OCI-LY7 (cell line): ENCODE results near the gene FAM199X. TPM values are rescaled to one million over a fixed set of nuclear protein-coding genes. Genes with fewer than 3 reads are reported as not detected.

Experiments used
- BruUV-seq: library from RNA; stranded (reverse); fragments of 400-500 nt; replicated peaks from 2 replicates; lab custom pipeline; 2021; lab: Mats Ljungman, UMichigan
- CTCF ChIA-PET: fragments of 300-600 bp; sonication (Branson Sonifier 250); formaldehyde crosslinking; loops from one replicate; lab custom pipeline; 2022; ENCODE audit warnings: antibody characterized with exemption; ENCODE audit not compliant: unreplicated experiment; lab: Charles Lee
- POLR2A ChIA-PET: fragments of 300-600 bp; sonication (Branson Sonifier 250); formaldehyde crosslinking; loops from one replicate; lab custom pipeline; 2022; ENCODE audit warnings: antibody characterized with exemption; lab: Charles Lee
- DNase-seq: peaks from one replicate; pipeline ENCODE4 v3.0.0-alpha.2; 2015; ENCODE audit warnings: low spot score
- H2AFZ ChIP-seq: fragments of 200-600 bp; sonication (generic), shearing (Covaris generic); 2 replicates; pipeline ENCODE4 v1.6.1; 2014; ENCODE audit warnings: mild to moderate bottlenecking, antibody characterized with exemption, low read length, moderate library complexity
- H3K27ac ChIP-seq: fragments of 200-600 bp; sonication (generic); 2 replicates; pipeline ENCODE4 v1.5.1; 2014; ENCODE audit warnings: mixed run types, low read depth, mild to moderate bottlenecking, moderate library complexity, low read length, inconsistent platforms; ENCODE audit not compliant: poor library complexity, severe bottlenecking
- H3K36me3 ChIP-seq: fragments of 200-600 bp; sonication (generic); 2 replicates; pipeline ENCODE4 v1.6.1; 2014; ENCODE audit warnings: mild to moderate bottlenecking, antibody characterized with exemption, low read length, moderate library complexity, mixed read lengths; ENCODE audit not compliant: insufficient read depth
- H3K4me1 ChIP-seq: fragments of 200-600 bp; sonication (generic); 2 replicates; pipeline ENCODE4 v1.5.1; 2014; ENCODE audit warnings: mild to moderate bottlenecking, low read length; ENCODE audit not compliant: insufficient read depth, poor library complexity, severe bottlenecking
- H3K4me2 ChIP-seq: fragments of 200-600 bp; sonication (generic); 2 replicates; pipeline ENCODE4 v1.6.1; 2014; ENCODE audit warnings: mild to moderate bottlenecking, low read length
- H3K4me3 ChIP-seq: fragments of 200-600 bp; sonication (generic); 2 replicates; pipeline ENCODE4 v1.5.1; 2014; ENCODE audit warnings: mild to moderate bottlenecking, low read depth, low read length; ENCODE audit not compliant: poor library complexity, severe bottlenecking
- H3K79me2 ChIP-seq: fragments of 200-600 bp; sonication (generic); 2 replicates; pipeline ENCODE4 v1.6.1; 2016; ENCODE audit warnings: low read depth, mild to moderate bottlenecking, low read length, moderate library complexity, mixed read lengths; ENCODE audit not compliant: insufficient read depth
- H3K9me2 ChIP-seq: fragments of 200-600 bp; sonication (generic); 2 replicates; pipeline ENCODE4 v1.6.1; 2016; ENCODE audit warnings: mild to moderate bottlenecking, low read length, mixed read lengths; ENCODE audit not compliant: insufficient read depth
- H3K9me3 ChIP-seq: fragments of 200-600 bp; sonication (generic); 2 replicates; pipeline ENCODE4 v1.6.1; 2014; ENCODE audit warnings: mild to moderate bottlenecking, mixed run types, low read length, mixed read lengths
- H4K20me1 ChIP-seq: fragments of 200-600 bp; sonication (generic); 2 replicates; pipeline ENCODE4 v1.6.1; 2014; ENCODE audit warnings: mild to moderate bottlenecking, antibody characterized with exemption, low read length, moderate library complexity, mixed read lengths; ENCODE audit not compliant: insufficient read depth
- CTCF ChIP-seq: fragments of 200-600 bp; sonication (generic); conservative IDR thresholded peaks from 2 replicates; pipeline ENCODE4 v1.5.1; 2014; ENCODE audit warnings: mild to moderate bottlenecking, antibody characterized with exemption, low read length, moderate library complexity, mixed read lengths
- EZH2phosphoT487 ChIP-seq: fragments of 200-600 bp; sonication (generic); IDR thresholded peaks from 2 replicates; pipeline ENCODE4 v1.6.1; 2018; ENCODE audit warnings: low read depth, borderline replicate concordance, mild to moderate bottlenecking, mixed run types, antibody characterized with exemption, low read length, moderate library complexity, mixed read lengths
- intact Hi-C: fragments of 100-400 bp; cut with micrococcal nuclease; formaldehyde crosslinking; loops from one replicate; pipeline ENCODE4 v1.10.0; 2022; ENCODE audit not compliant: unreplicated experiment
- total RNA-seq, 2 experiments: library from RNA; depleted of rRNA in 1 of 2; stranded (reverse); fragments of >200 nt in 1 of 2; shearing (Covaris generic) in 1 of 2; gene quantifications; 2 replicates each; pipeline ENCODE4 v1.2.3, GENCODE V29; 2014 to 2022

Gene FAM199X
- total RNA-seq, 2 experiments from 2014 or later: 10.6 to 19.2 TPM

GRCh38 chrX:104141087-104141760, 25.0 kb upstream of the FAM199X start:
- ChIA-PET POLR2A (no interaction called here), CTCF (no interaction called here)
- Histone ChIP-seq H3K79me2 (no peaks in the 10 kb centered on the region), H3K4me1 (no peaks in the 10 kb centered on the region), H3K9me2 (no peaks in the 10 kb centered on the region), H3K36me3 (no peaks in the 10 kb centered on the region), H4K20me1 (no peaks in the 10 kb centered on the region), H3K4me3 (no peak overlapping the region), H3K9me3 (no peaks in the 10 kb centered on the region), H3K4me2 (no peak overlapping the region), H2AFZ (no peak overlapping the region), H3K27ac (no peak overlapping the region)
- TF ChIP-seq EZH2phosphoT487: no peak
- TF ChIP-seq CTCF: no peak
- intact Hi-C loops: no loop called here
- DNase-seq: no peak
- no TSS peak for BruUV-seq

GRCh38 chrX:104151037-104151436, 15.2 kb upstream of the FAM199X start:
- Histone ChIP-seq H3K9me3 (no peaks in the 10 kb centered on the region), H2AFZ (no peak overlapping the region), H3K4me1 (no peaks in the 10 kb centered on the region), H3K27ac (no peak overlapping the region), H3K4me2 (no peak overlapping the region), H3K4me3 (no peak overlapping the region), H3K9me2 (no peaks in the 10 kb centered on the region), H4K20me1 (no peaks in the 10 kb centered on the region), H3K79me2 (peaks cover 11% of the 10 kb centered on the region; the same call in 1 of the 2 replicates), H3K36me3 (no peaks in the 10 kb centered on the region)
- no TSS peak for BruUV-seq
- CTCF ChIA-PET: no interaction called here
- TF ChIP-seq CTCF: no peak
- TF ChIP-seq EZH2phosphoT487: no peak
- no peak for DNase-seq
- POLR2A ChIA-PET: no interaction called here
- intact Hi-C loops: no loop called here
